Lung (tissue), 12 donors: Measurements from ENCODE around the gene HIF3A. TPM values are rescaled to one million over a fixed set of nuclear protein-coding genes. Genes with fewer than 3 reads are reported as not detected.

Experiments
- ATAC-seq: fragments of 200-7000 bp; cut with Tn5 transposase; one replicate; pipeline ENCODE4 v1.9.1; 2020; ENCODE audit warnings: moderate number of reproducible peaks; ENCODE audit not compliant: insufficient read depth, low FRiP score
- DNase-seq, 3 donors: peaks; one replicate each; pipeline ENCODE4 v3.0.0-alpha.2; 2013 to 2017
- H3K27ac ChIP-seq, 2 donors: one replicate each; pipeline ENCODE4 v1.5.1; 2013; ENCODE audit warnings: mild to moderate bottlenecking in 2 of 2, moderate library complexity in 2 of 2, control low read depth in 1 of 2, inconsistent platforms in 1 of 2, low read depth in 1 of 2, low read length in 1 of 2
- H3K27me3 ChIP-seq, 3 donors: one replicate each; pipeline ENCODE4 v1.5.1; 2013; ENCODE audit warnings: low read length in 2 of 3; ENCODE audit not compliant: control insufficient read depth in 3 of 3, insufficient read depth in 3 of 3
- H3K36me3 ChIP-seq, 4 donors: one replicate each; pipeline ENCODE4 v1.5.1; 2013; ENCODE audit warnings: low read length in 4 of 4, mild to moderate bottlenecking in 1 of 4, moderate library complexity in 1 of 4; ENCODE audit not compliant: control insufficient read depth in 4 of 4, insufficient read depth in 4 of 4
- H3K4me1 ChIP-seq, 5 donors: one replicate each; pipeline ENCODE4 v1.5.1; 2013; ENCODE audit warnings: low read length in 5 of 5, mild to moderate bottlenecking in 2 of 5, moderate library complexity in 1 of 5; ENCODE audit not compliant: control insufficient read depth in 5 of 5, insufficient read depth in 5 of 5
- H3K4me3 ChIP-seq: one replicate; pipeline ENCODE4 v1.5.1; 2013; ENCODE audit warnings: mild to moderate bottlenecking, control low read depth, moderate library complexity
- H3K9ac ChIP-seq, 2 donors: one replicate each; pipeline ENCODE4 v1.5.1; 2013; ENCODE audit warnings: low read length in 2 of 2, control low read depth in 1 of 2; ENCODE audit not compliant: insufficient read depth in 1 of 2
- H3K9me3 ChIP-seq, 4 donors: one replicate each; pipeline ENCODE4 v1.5.1; 2013; ENCODE audit warnings: low read length in 3 of 4, mild to moderate bottlenecking in 1 of 4, moderate library complexity in 1 of 4; ENCODE audit not compliant: control insufficient read depth in 4 of 4, insufficient read depth in 3 of 4
- WGBS, 2 donors: extraction: QIAGEN DNeasy Blood & Tissue Kit; methylation state at CpG; one replicate each; pipeline ENCODE4 v1.1.7; 2013; 5-methylcytosine and 5-hydroxymethylcytosine counted together
- polyA plus RNA-seq, 2 donors: library from polyadenylated mRNA; stranded (reverse); fragments of 200-250 nt; gene quantifications; one replicate each; pipeline ENCODE4 v1.2.1, GENCODE V29; 2013
- total RNA-seq, 2 donors: library from RNA; depleted of rRNA in 1 of 2; stranded (reverse); fragments of >200 nt in 1 of 2; gene quantifications; one replicate each; pipeline ENCODE4 v1.2.1, GENCODE V29; 2014 to 2021
- TF ChIP-seq, protein P1 (sequence below): IDR thresholded peaks from 2 replicates; pipeline ENCODE4 v1.5.1; 2012; ENCODE audit warnings: mild to moderate bottlenecking; ENCODE audit errors: control extremely low read depth, extremely low read depth
- donor health status: control.
- donor health status: control.
- donor health status: Bipolar disorder and iron deficiency.
- donor health status: healthy.
- donor health status: DM: yes; HTN: yes; CAD: no.

HIF3A gene
- total and polyA plus RNA-seq, 4 donors: 24.1 to 315 (median 63.4) TPM

DNA sequence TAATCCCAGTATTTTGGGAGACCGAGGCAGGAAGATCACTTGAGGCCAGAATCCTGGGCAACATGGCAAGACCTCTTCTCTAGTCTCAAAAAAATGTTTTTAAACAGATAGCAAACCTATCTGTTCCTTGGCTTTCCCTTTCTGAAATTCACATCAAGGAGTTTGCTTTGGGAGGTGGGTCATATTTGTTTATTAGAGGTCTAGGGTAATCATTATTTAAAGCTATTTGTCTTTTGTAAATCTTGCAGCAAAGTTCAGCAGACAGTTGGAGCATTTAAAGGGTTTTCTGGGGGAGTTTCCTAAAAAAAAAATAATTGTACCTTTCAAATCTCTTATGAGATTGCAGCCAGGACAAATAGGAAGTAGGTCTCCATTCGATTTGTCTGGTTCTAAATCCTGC is 67.5 kb downstream of the HIF3A start:
- ATAC-seq: no peak
- H3K4me1 ChIP-seq: no peaks in the 10 kb centered on the region
- DNase-seq: no peak
- H3K9me3 ChIP-seq: no peaks in the 10 kb centered on the region
- no peak overlapping the region for H3K27ac ChIP-seq
- H3K36me3 ChIP-seq: peaks cover 6 to 21% (median 13%) of the 10 kb centered on the region in 4 donors
- TF ChIP-seq, protein P1, sequence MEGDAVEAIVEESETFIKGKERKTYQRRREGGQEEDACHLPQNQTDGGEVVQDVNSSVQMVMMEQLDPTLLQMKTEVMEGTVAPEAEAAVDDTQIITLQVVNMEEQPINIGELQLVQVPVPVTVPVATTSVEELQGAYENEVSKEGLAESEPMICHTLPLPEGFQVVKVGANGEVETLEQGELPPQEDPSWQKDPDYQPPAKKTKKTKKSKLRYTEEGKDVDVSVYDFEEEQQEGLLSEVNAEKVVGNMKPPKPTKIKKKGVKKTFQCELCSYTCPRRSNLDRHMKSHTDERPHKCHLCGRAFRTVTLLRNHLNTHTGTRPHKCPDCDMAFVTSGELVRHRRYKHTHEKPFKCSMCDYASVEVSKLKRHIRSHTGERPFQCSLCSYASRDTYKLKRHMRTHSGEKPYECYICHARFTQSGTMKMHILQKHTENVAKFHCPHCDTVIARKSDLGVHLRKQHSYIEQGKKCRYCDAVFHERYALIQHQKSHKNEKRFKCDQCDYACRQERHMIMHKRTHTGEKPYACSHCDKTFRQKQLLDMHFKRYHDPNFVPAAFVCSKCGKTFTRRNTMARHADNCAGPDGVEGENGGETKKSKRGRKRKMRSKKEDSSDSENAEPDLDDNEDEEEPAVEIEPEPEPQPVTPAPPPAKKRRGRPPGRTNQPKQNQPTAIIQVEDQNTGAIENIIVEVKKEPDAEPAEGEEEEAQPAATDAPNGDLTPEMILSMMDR: no peak
- H3K4me3 ChIP-seq: no peak overlapping the region
- no peaks in the 10 kb centered on the region for H3K27me3 ChIP-seq
- H3K9ac ChIP-seq: no peak overlapping the region
- WGBS, 2 donors: 92 to 100% methylated on average over 2 of the region's 2 CpGs

GRCh38 chr19:46365561-46365960 is 68.7 kb downstream of the HIF3A start:
- DNase-seq (no peak), ATAC-seq (no peak)
- TF ChIP-seq, protein P1: no peak
- H3K36me3 ChIP-seq: peaks cover 10 to 24% (median 11%) of the 10 kb centered on the region in 4 donors
- H3K4me1 ChIP-seq: no peaks in the 10 kb centered on the region
- 89 to 94% methylated on average over 4 of the region's 4 CpGs for WGBS, 2 donors
- H3K27ac ChIP-seq: no peak overlapping the region
- no peaks in the 10 kb centered on the region for H3K9me3 ChIP-seq
- no peak overlapping the region for H3K9ac ChIP-seq
- H3K27me3 ChIP-seq: no peaks in the 10 kb centered on the region
- H3K4me3 ChIP-seq: no peak overlapping the region

DNA sequence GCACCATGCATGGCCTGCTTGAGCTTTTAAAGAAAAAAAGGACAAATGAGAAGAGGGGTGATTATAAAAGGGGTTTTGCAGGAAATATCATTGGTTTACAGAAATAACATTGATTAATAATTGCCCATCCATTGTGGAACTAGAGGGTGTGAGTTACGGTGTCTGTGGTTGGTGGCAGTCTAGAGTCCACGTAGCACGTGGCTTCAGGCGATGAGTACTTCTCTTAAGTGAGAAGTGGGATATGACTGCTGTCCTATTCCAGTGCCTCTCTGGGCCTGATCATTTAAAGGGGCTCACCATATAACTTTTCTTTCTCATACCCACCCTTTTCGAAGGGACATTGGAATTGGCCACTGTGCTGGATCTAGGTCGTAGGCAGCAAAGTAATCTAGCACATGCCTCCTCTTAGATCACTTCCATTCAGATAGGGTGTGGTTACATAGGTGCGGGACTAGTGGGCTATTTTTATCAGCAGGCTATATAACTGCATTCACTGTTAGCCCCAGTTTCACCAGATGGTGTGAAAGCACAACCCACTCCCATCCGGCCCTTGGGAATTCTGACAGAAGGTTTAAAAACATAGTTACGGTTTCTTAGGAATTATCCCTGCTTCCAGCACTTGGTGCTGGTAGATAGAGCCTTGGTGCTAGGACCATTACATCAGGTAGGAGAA is 69.9 kb downstream of the HIF3A start:
- no peak overlapping the region for H3K27ac ChIP-seq
- no peaks in the 10 kb centered on the region for H3K27me3 ChIP-seq
- 93 to 94% methylated on average over 9 of the region's 9 CpGs for WGBS, 2 donors
- H3K9me3 ChIP-seq: no peaks in the 10 kb centered on the region
- no peak overlapping the region for H3K4me3 ChIP-seq
- TF ChIP-seq, protein P1: no peak
- H3K36me3 ChIP-seq: peaks cover 11 to 24% (median 13%) of the 10 kb centered on the region in 4 donors
- peaks cover 0 to 7% (median 0%) of the 10 kb centered on the region in 5 donors for H3K4me1 ChIP-seq
- no peak overlapping the region for H3K9ac ChIP-seq
- DNase-seq: no peak
- no peak for ATAC-seq
